Measurements from ENCODE around the gene SH3D19. TPM values are rescaled to one million over a fixed set of nuclear protein-coding genes. Genes with fewer than 3 reads are reported as not detected.

Gene SH3D19
- total RNA-seq, 4 donors from 2014 or later: 269 to 357 (median 314) TPM

GRCh38 chr4:151207868-151208267 is 117.5 kb downstream of the SH3D19 start:
- TF ChIP-seq CTCF (IDR thresholded peaks at IDR 0.05; ENCODE audit: low read depth): no peak

GRCh38 chr4:151207186-151207585 is 118.2 kb downstream of the SH3D19 start:
- no peak for TF ChIP-seq CTCF (IDR thresholded peaks at IDR 0.05; ENCODE audit: low read depth)

- TF ChIP-seq CTCF (IDR thresholded peaks at IDR 0.05; ENCODE audit: low read depth): no peak
Observed at GRCh38 chr4:151206241-151207005, 119.0 kb downstream of the SH3D19 start.

GRCh38 chr4:151205722-151206121 is 119.7 kb downstream of the SH3D19 start:
- TF ChIP-seq CTCF (IDR thresholded peaks at IDR 0.05; ENCODE audit: low read depth): no peak

GRCh38 chr4:151204925-151205524 is 120.4 kb downstream of the SH3D19 start:
- no peak for TF ChIP-seq CTCF (IDR thresholded peaks at IDR 0.05; ENCODE audit: low read depth)

- no peak for TF ChIP-seq CTCF (IDR thresholded peaks at IDR 0.05; ENCODE audit: low read depth)
Observed at GRCh38 chr4:151202851-151203455, 122.5 kb downstream of the SH3D19 start.

- no peak for TF ChIP-seq CTCF (IDR thresholded peaks at IDR 0.05; ENCODE audit: low read depth)
Observed at GRCh38 chr4:151202381-151202780, 123.0 kb downstream of the SH3D19 start.
